K562 (cell line): ENCODE results near the gene PACSIN2. TPM values are rescaled to one million over a fixed set of nuclear protein-coding genes. Genes with fewer than 3 reads are reported as not detected.

Experiments used
- BACH1 ChIP-seq: fragments of 200-800 bp; sonication (Bioruptor generic); IDR thresholded peaks from 2 replicates; pipeline ENCODE4 v1.6.1; 2016; ENCODE audit warnings: missing genetic modification characterization, missing compliant biosample characterization
- CTCF ChIP-seq, 3 experiments: IDR thresholded peaks in 2 of 3; conservative IDR thresholded peaks in 1 of 3; 2 replicates each; pipeline ENCODE4 v1.5.1; 2011 to 2012; ENCODE audit warnings: low read length in 3 of 3, mild to moderate bottlenecking in 3 of 3, control low read depth in 2 of 3, improper control_type of control experiment in 1 of 3, inconsistent platforms in 1 of 3, low read depth in 1 of 3, mixed read lengths in 1 of 3, moderate library complexity in 1 of 3; ENCODE audit not compliant: insufficient read depth in 2 of 3
- ELK3 ChIP-seq: fragments of 450-650 bp; formaldehyde crosslinking; IDR thresholded peaks from 2 replicates; pipeline ENCODE4 v1.4.0; 2020; ENCODE audit warnings: mild to moderate bottlenecking
- FOXM1 ChIP-seq, 2 experiments: fragments of 450-650 bp in 1 of 2; sonication (generic) in 1 of 2; formaldehyde crosslinking in 1 of 2; IDR thresholded peaks; 2 replicates each; pipeline versions ENCODE4 v1.6.1 to v1.9.0; 2017 to 2022; ENCODE audit warnings: low read depth in 2 of 2, mild to moderate bottlenecking in 2 of 2, missing genetic modification reagents in 1 of 2, moderate library complexity in 1 of 2
- GATAD2B ChIP-seq: fragments of 450-650 bp; IDR thresholded peaks from 2 replicates; pipeline ENCODE4 v1.6.1; 2017; ENCODE audit warnings: mild to moderate bottlenecking, borderline replicate concordance
- ILK ChIP-seq: fragments of 450-650 bp; IDR thresholded peaks from 2 replicates; pipeline ENCODE4 v1.6.1; 2016; ENCODE audit warnings: missing genetic modification characterization, low read depth, mild to moderate bottlenecking, missing compliant biosample characterization, moderate library complexity, borderline replicate concordance
- LEF1 ChIP-seq: fragments of 450-650 bp; IDR thresholded peaks from 2 replicates; pipeline ENCODE4 v1.6.1; 2016; ENCODE audit warnings: mild to moderate bottlenecking
- MCM2 ChIP-seq: fragments of 450-650 bp; IDR thresholded peaks from 2 replicates; pipeline ENCODE4 v1.6.1; 2017; ENCODE audit warnings: low read depth, mild to moderate bottlenecking
- MCM5 ChIP-seq: fragments of 450-650 bp; IDR thresholded peaks from 2 replicates; pipeline ENCODE4 v1.6.1; 2016; ENCODE audit warnings: low read depth
- PHF20 ChIP-seq: fragments of 450-650 bp; IDR thresholded peaks from 2 replicates; pipeline ENCODE4 v1.6.1; 2018; ENCODE audit not compliant: partially characterized antibody
- SAFB ChIP-seq: fragments of 200-400 bp; formaldehyde crosslinking; IDR thresholded peaks from 2 replicates; pipeline ENCODE4 v1.6.1; 2017; ENCODE audit warnings: low read depth, low read length, borderline replicate concordance
- SRF ChIP-seq, 2 experiments: fragments of 250-450, 450-650 bp in 1 of 2; sonication (Bioruptor Pico) in 1 of 2; sonication (generic) in 1 of 2; formaldehyde crosslinking; IDR thresholded peaks; 2 replicates each; pipeline versions ENCODE4 v1.5.0 to v1.5.1; 2020 to 2022; ENCODE audit warnings: mild to moderate bottlenecking in 1 of 2, missing genetic modification reagents in 1 of 2
- ZBED1 ChIP-seq: IDR thresholded peaks from 2 replicates; pipeline ENCODE4 v1.6.1; 2014
- ZNF140 ChIP-seq: fragments of 250-450 bp; sonication (Bioruptor Pico); IDR thresholded peaks from 2 replicates; pipeline ENCODE4 v1.8.0; 2021; ENCODE audit warnings: moderate library complexity, mild to moderate bottlenecking, inconsistent platforms
- ZNF184 ChIP-seq: sonication (generic); formaldehyde crosslinking; IDR thresholded peaks from 2 replicates; pipeline ENCODE4 v1.5.0; 2020; ENCODE audit warnings: missing genetic modification reagents
- ZNF23 ChIP-seq: fragments of 250-450 bp; sonication (Bioruptor Pico); IDR thresholded peaks from 2 replicates; pipeline ENCODE4 v1.4.0; 2020; ENCODE audit warnings: mild to moderate bottlenecking
- ZNF511 ChIP-seq: sonication (generic); formaldehyde crosslinking; IDR thresholded peaks from 2 replicates; pipeline ENCODE4 v1.8.0; 2022; ENCODE audit warnings: mild to moderate bottlenecking, missing genetic modification reagents
- ZNF551 ChIP-seq: fragments of 250-450 bp; sonication (Bioruptor Pico); IDR thresholded peaks from 2 replicates; pipeline ENCODE4 v1.5.0; 2021; ENCODE audit warnings: mild to moderate bottlenecking, moderate library complexity
- ZNF785 ChIP-seq: fragments of 250-450 bp; sonication (Bioruptor Pico); IDR thresholded peaks from 2 replicates; pipeline ENCODE4 v1.4.0; 2020; ENCODE audit warnings: mild to moderate bottlenecking
- polyA plus RNA-seq, 8 experiments: library from polyadenylated mRNA; depleted of rRNA in 4 of 8; stranded (reverse) in 5 of 8; unstranded in 3 of 8; fragments of >200 nt; fragmentation: Nextera tagmentation in 2 of 8; fragmentation: Illumina TruSeq in 1 of 8; extraction: Ambion mirVana in 2 of 8; extraction: Trizol in 1 of 8; gene quantifications; 2 replicates each; pipeline versions ENCODE4 v1.2.1 to v1.2.3, GENCODE V29; 2011 to 2014; ENCODE audit warnings: inconsistent platforms in 1 of 8, missing spikeins in 1 of 8
- total RNA-seq, 7 experiments: library from RNA; depleted of rRNA in 6 of 7; stranded (reverse); fragments of >200 nt in 6 of 7; fragmentation: Illumina TruSeq in 2 of 7; extraction: Trizol in 2 of 7; gene quantifications; 2 replicates each; pipeline versions ENCODE4 v1.2.1 to v1.2.3, GENCODE V29; 2011 to 2021; ENCODE audit warnings: low replicate concordance in 1 of 7
- TF ChIP-seq, protein P1 (sequence below): fragments of 250-450 bp; sonication (Bioruptor Pico); IDR thresholded peaks from 2 replicates; pipeline ENCODE4 v1.4.0; 2020
- TF ChIP-seq, protein P2 (sequence below), 2 experiments: fragments of 450-650 bp in 1 of 2; sonication (generic) in 1 of 2; formaldehyde crosslinking; conservative IDR thresholded peaks; 2 replicates each; pipeline versions ENCODE4 v1.4.0 to v1.8.1; 2020 to 2022; ENCODE audit warnings: mild to moderate bottlenecking in 1 of 2, missing genetic modification reagents in 1 of 2
- TF ChIP-seq, protein P3 (sequence below): fragments of 450-650 bp; formaldehyde crosslinking; conservative IDR thresholded peaks from 2 replicates; pipeline ENCODE4 v1.4.0; 2022; ENCODE audit warnings: mild to moderate bottlenecking, missing genetic modification characterization

The PACSIN2 gene
- total and polyA plus RNA-seq, 9 of the 15 experiments (the other 6 are each of a cell fraction or from before 2014, with no cell fraction given) = 0.45 to 45.1 (median 23.9) TPM

- TF ChIP-seq, protein P1, sequence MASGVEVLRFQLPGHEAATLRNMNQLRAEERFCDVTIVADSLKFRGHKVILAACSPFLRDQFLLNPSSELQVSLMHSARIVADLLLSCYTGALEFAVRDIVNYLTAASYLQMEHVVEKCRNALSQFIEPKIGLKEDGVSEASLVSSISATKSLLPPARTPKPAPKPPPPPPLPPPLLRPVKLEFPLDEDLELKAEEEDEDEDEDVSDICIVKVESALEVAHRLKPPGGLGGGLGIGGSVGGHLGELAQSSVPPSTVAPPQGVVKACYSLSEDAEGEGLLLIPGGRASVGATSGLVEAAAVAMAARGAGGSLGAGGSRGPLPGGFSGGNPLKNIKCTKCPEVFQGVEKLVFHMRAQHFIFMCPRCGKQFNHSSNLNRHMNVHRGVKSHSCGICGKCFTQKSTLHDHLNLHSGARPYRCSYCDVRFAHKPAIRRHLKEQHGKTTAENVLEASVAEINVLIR (CRISPR knock-in tag) = no peak
- no peak for TF ChIP-seq SRF (CRISPR knock-in tag; IDR thresholded peaks at IDR 0.05)
- no peak for TF ChIP-seq MCM2
- no peak for TF ChIP-seq ELK3 (CRISPR knock-in tag)
- no peak for TF ChIP-seq FOXM1 (IDR thresholded peaks at IDR 0.05; ENCODE audit: low read depth)
- no peak for TF ChIP-seq FOXM1 (CRISPR knock-in tag; IDR thresholded peaks at IDR 0.05; ENCODE audit: low read depth)
- no peak; the same call in 1 of the 2 replicates for TF ChIP-seq ZNF511
- no peak for TF ChIP-seq BACH1 (tag)
- no peak for TF ChIP-seq PHF20
- no peak for TF ChIP-seq GATAD2B
- no peak for TF ChIP-seq ZBED1
- no peak for TF ChIP-seq SAFB
- no peak for TF ChIP-seq ZNF140 (CRISPR knock-in tag)
- no peak for TF ChIP-seq ZNF785 (CRISPR knock-in tag)
- TF ChIP-seq, protein P2, sequence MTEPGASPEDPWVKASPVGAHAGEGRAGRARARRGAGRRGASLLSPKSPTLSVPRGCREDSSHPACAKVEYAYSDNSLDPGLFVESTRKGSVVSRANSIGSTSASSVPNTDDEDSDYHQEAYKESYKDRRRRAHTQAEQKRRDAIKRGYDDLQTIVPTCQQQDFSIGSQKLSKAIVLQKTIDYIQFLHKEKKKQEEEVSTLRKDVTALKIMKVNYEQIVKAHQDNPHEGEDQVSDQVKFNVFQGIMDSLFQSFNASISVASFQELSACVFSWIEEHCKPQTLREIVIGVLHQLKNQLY (CRISPR knock-in tag; conservative IDR thresholded peaks at IDR 0.05) = no peak
- TF ChIP-seq, protein P3, sequence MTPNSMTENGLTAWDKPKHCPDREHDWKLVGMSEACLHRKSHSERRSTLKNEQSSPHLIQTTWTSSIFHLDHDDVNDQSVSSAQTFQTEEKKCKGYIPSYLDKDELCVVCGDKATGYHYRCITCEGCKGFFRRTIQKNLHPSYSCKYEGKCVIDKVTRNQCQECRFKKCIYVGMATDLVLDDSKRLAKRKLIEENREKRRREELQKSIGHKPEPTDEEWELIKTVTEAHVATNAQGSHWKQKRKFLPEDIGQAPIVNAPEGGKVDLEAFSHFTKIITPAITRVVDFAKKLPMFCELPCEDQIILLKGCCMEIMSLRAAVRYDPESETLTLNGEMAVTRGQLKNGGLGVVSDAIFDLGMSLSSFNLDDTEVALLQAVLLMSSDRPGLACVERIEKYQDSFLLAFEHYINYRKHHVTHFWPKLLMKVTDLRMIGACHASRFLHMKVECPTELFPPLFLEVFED (CRISPR knock-in tag) = no peak
- no peak for TF ChIP-seq LEF1
- no peak for TF ChIP-seq CTCF (IDR thresholded peaks at IDR 0.05 in 2 of 3, conservative IDR thresholded peaks at IDR 0.05 in 1 of 3; ENCODE audit: insufficient read depth in 2 of 3, low read depth in 1 of 3, low read length in 3 of 3)
- no peak for TF ChIP-seq ILK (tag)
- no peak for TF ChIP-seq ZNF23 (CRISPR knock-in tag)
- TF ChIP-seq MCM5 = no peak
- no peak for TF ChIP-seq ZNF184 (CRISPR knock-in tag)
- no peak for TF ChIP-seq ZNF551 (CRISPR knock-in tag)
Measured at GRCh38 chr22:43014869-43015676, at the start of gene PACSIN2 (continued).
